Uterus (tissue), 2 donors: ENCODE data around the gene MOB2.

Experiments used
- POLR2A ChIP-seq, 2 donors: fragments of 450-650 bp; IDR thresholded peaks; one replicate each; pipeline ENCODE4 v1.6.1; 2016; ENCODE audit warnings: antibody characterized with exemption in 2 of 2, mild to moderate bottlenecking in 1 of 2, moderate library complexity in 1 of 2
- TF ChIP-seq, protein P1 (sequence below), 4 experiments: fragments of 200-600 bp in 2 of 4; fragments of 450-650 bp in 2 of 4; sonication (generic) in 2 of 4; IDR thresholded peaks; one replicate each; pipeline ENCODE4 v1.5.1; 2016 to 2019; ENCODE audit warnings: antibody characterized with exemption in 4 of 4, mild to moderate bottlenecking in 2 of 4, moderate library complexity in 1 of 4

DNA sequence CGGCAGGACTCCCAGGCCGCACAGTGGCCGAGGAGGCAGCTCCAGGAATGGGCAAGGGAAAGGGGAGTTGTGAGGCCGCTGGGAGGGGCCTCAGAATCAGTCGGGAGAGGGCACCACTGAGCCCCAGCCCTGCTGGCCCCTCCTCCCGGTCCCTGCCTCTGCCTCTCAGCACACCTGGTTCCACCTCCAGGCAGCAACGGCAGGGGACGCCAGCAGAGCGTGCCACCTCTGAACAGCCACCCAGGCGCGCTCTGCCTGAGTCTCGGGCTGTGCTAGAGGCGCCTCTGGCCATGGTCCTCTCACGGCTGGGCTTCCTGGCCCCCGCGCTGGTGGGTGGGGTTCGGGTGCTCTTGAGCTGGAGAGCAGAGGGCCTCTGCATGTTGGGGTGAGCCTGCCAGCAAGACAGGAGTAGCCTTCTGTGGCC is 33.0 kb downstream of the MOB2 start:
- TF ChIP-seq, protein P1, sequence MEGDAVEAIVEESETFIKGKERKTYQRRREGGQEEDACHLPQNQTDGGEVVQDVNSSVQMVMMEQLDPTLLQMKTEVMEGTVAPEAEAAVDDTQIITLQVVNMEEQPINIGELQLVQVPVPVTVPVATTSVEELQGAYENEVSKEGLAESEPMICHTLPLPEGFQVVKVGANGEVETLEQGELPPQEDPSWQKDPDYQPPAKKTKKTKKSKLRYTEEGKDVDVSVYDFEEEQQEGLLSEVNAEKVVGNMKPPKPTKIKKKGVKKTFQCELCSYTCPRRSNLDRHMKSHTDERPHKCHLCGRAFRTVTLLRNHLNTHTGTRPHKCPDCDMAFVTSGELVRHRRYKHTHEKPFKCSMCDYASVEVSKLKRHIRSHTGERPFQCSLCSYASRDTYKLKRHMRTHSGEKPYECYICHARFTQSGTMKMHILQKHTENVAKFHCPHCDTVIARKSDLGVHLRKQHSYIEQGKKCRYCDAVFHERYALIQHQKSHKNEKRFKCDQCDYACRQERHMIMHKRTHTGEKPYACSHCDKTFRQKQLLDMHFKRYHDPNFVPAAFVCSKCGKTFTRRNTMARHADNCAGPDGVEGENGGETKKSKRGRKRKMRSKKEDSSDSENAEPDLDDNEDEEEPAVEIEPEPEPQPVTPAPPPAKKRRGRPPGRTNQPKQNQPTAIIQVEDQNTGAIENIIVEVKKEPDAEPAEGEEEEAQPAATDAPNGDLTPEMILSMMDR (IDR thresholded peaks at IDR 0.05) = peak; percentile 20 to 43 (median 33)
- no peak for TF ChIP-seq POLR2A (IDR thresholded peaks at IDR 0.05)
